B cell (primary cell): ENCODE data around the gene NIPBL. TPM values are rescaled to one million over a fixed set of nuclear protein-coding genes. Genes with fewer than 3 reads are reported as not detected.
A peak's percentile ranks its signal among the peaks of the same experiment; 100 is the strongest.

Experiments used
- ATAC-seq: fragments of 200-7000 bp; cut with Tn5 transposase; one replicate; pipeline ENCODE4 v1.10.0; 2021; ENCODE audit warnings: low read depth, mild to moderate bottlenecking, moderate number of reproducible peaks, moderate library complexity
- CTCF ChIA-PET: fragments of 350-600 bp; sonication (Branson Sonifier 250); formaldehyde crosslinking; loops from one replicate; lab custom pipeline; 2021; ENCODE audit warnings: antibody characterized with exemption, inconsistent platforms; lab: Charles Lee
- POLR2A ChIA-PET: fragments of 350-600 bp; sonication (Branson Sonifier 250); formaldehyde crosslinking; loops from one replicate; lab custom pipeline; 2021; ENCODE audit warnings: antibody characterized with exemption; lab: Charles Lee
- DNase-seq: peaks from one replicate; pipeline ENCODE4 v3.0.0; 2013
- H2AFZ ChIP-seq: 2 replicates; pipeline ENCODE4 v1.6.1; 2012; ENCODE audit warnings: mild to moderate bottlenecking, low read depth, low read length; ENCODE audit not compliant: insufficient read depth, poor library complexity, severe bottlenecking
- H3K27ac ChIP-seq, 2 donors: 1 replicate in 1 of 2; 2 replicates in 1 of 2; pipeline ENCODE4 v1.5.1; 2012 to 2013; ENCODE audit warnings: low read length in 2 of 2, mild to moderate bottlenecking in 2 of 2, moderate library complexity in 1 of 2
- H3K27me3 ChIP-seq, 4 experiments: fragments of 200-600 bp in 1 of 4; sonication (generic) in 1 of 4; replicated peaks in 1 of 4; 1 replicate in 2 of 4; 2 replicates in 2 of 4; pipeline versions ENCODE4 v1.6.1 to v1.7.0; 2013 to 2016; ENCODE audit warnings: low read length in 3 of 4, mild to moderate bottlenecking in 2 of 4, mixed read lengths in 1 of 4, moderate library complexity in 1 of 4; ENCODE audit not compliant: insufficient read depth in 4 of 4, control insufficient read depth in 3 of 4; ENCODE audit errors: control extremely low read depth in 1 of 4
- H3K36me3 ChIP-seq, 2 experiments: replicated peaks in 1 of 2; 1 replicate in 1 of 2; 2 replicates in 1 of 2; pipeline versions ENCODE4 v1.6.1 to v1.7.1; 2013; ENCODE audit warnings: low read length in 1 of 2; ENCODE audit not compliant: insufficient read depth in 2 of 2, control insufficient read depth in 1 of 2; ENCODE audit errors: control extremely low read depth in 1 of 2, extremely low read depth in 1 of 2
- H3K4me1 ChIP-seq, 2 donors: fragments of 200-600 bp in 1 of 2; sonication (generic) in 1 of 2; 1 replicate in 1 of 2; 2 replicates in 1 of 2; pipeline versions ENCODE4 v1.5.1 to v1.6.1; 2013 to 2017; ENCODE audit warnings: low read length in 2 of 2; ENCODE audit not compliant: control insufficient read depth in 2 of 2, insufficient read depth in 2 of 2
- H3K4me2 ChIP-seq: replicated peaks from 2 replicates; pipeline ENCODE3; 2012; ENCODE audit warnings: mild to moderate bottlenecking, low read depth, low read length; ENCODE audit not compliant: poor library complexity, severe bottlenecking
- H3K4me3 ChIP-seq, 5 experiments: fragments of 200-600 bp in 1 of 5; sonication (generic) in 1 of 5; 1 replicate in 3 of 5; 2 replicates in 2 of 5; pipeline versions ENCODE4 v1.5.1 to v1.7.0; 2011 to 2016; ENCODE audit warnings: low read length in 4 of 5, mild to moderate bottlenecking in 4 of 5, low read depth in 2 of 5, control low read depth in 1 of 5, moderate library complexity in 1 of 5; ENCODE audit not compliant: insufficient read depth in 1 of 5; ENCODE audit errors: control extremely low read depth in 1 of 5, extremely low read depth in 1 of 5
- H3K79me2 ChIP-seq: fragments of 200-600 bp; sonication (generic); one replicate; pipeline ENCODE4 v1.6.0; 2016; ENCODE audit warnings: low read length; ENCODE audit not compliant: control insufficient read depth, insufficient read depth
- H3K9ac ChIP-seq: fragments of 200-600 bp; sonication (generic); 2 replicates; pipeline ENCODE4 v1.6.1; 2017; ENCODE audit warnings: mild to moderate bottlenecking, low read length, moderate library complexity
- H3K9me3 ChIP-seq, 3 donors: one replicate each; pipeline versions ENCODE4 v1.6.1 to v1.7.1; 2013; ENCODE audit warnings: low read length in 2 of 3; ENCODE audit not compliant: control insufficient read depth in 2 of 3, insufficient read depth in 1 of 3; ENCODE audit errors: control extremely low read depth in 1 of 3
- H4K20me1 ChIP-seq: 2 replicates; pipeline ENCODE4 v1.6.0; 2012; ENCODE audit warnings: mild to moderate bottlenecking, low read length; ENCODE audit not compliant: insufficient read depth, control insufficient read depth, poor library complexity, severe bottlenecking
- H3K27ac Mint-ChIP-seq: one replicate; pipeline ENCODE4 v1.8.0; 2021; ENCODE audit warnings: mixed read lengths
- H3K27me3 Mint-ChIP-seq: one replicate; pipeline ENCODE4 v1.8.0; 2021; ENCODE audit warnings: mixed read lengths
- H3K4me1 Mint-ChIP-seq: one replicate; pipeline ENCODE4 v1.8.0; 2021; ENCODE audit warnings: mixed read lengths
- H3K4me3 Mint-ChIP-seq: one replicate; pipeline ENCODE4 v1.8.0; 2021; ENCODE audit warnings: mixed read lengths
- H3K9me3 Mint-ChIP-seq: one replicate; pipeline ENCODE4 v1.8.0; 2022; ENCODE audit warnings: mixed read lengths; ENCODE audit not compliant: insufficient read depth
- CTCF ChIP-seq: fragments of 200-600 bp; IDR thresholded peaks from one replicate; pipeline ENCODE4 v1.8.0; 2022; ENCODE audit warnings: antibody characterized with exemption, mild to moderate bottlenecking
- EZH2 ChIP-seq: IDR thresholded peaks from 2 replicates; pipeline ENCODE4 v1.6.1; 2012; ENCODE audit warnings: borderline replicate concordance, low read depth, mild to moderate bottlenecking, moderate library complexity, low read length; ENCODE audit not compliant: insufficient read depth, poor library complexity, severe bottlenecking
- WGBS: methylation state at CpG from one replicate; pipeline ENCODE4 v1.1.5; 2013; ENCODE audit warnings: missing lambda C conversion rate; ENCODE audit not compliant: insufficient coverage; 5-methylcytosine and 5-hydroxymethylcytosine counted together
- intact Hi-C: fragments of 100-400 bp; cut with micrococcal nuclease; formaldehyde crosslinking; loops from one replicate; pipeline ENCODE4 v1.10.0; 2022
- polyA plus RNA-seq: library from polyadenylated mRNA; depleted of rRNA; stranded (reverse); fragments of >200 nt; gene quantifications from 2 replicates; pipeline ENCODE4 v1.2.3, GENCODE V29; 2012
- total RNA-seq, 2 donors: library from RNA; stranded (reverse); fragments of 120-200 nt in 1 of 2; gene quantifications; 1 replicate in 1 of 2; 2 replicates in 1 of 2; pipeline versions ENCODE4 v1.2.3 to v1.2.4, GENCODE V29; 2013 to 2022

Gene NIPBL
- total and polyA plus RNA-seq, 2 donors (not counting 1 experiment from before 2014, with no cell fraction given) = 24.7 to 112 TPM

- H3K27me3 Mint-ChIP-seq = no peaks in the 10 kb centered on the region
- ChIA-PET POLR2A (interaction anchor here (0.5 to 2.6 kb wide), 4 partner anchors 8 to 730 kb away, joined by 3 to 15 read pairs (median 4); partner anchors contain the start of gene NUP155), CTCF (interaction anchor here (1.0 to 4.8 kb wide), 8 partner anchors 10 to 188 kb away, joined by 3 to 24 read pairs (median 4); no protein-coding TSS in a partner anchor)
- peak overlapping the region; percentile 96 to 98 for H3K27ac ChIP-seq
- TF ChIP-seq EZH2 (no peak), CTCF (no peak)
- H4K20me1 ChIP-seq = peaks cover 33% of the 10 kb centered on the region
- H3K36me3 ChIP-seq = no peaks in the 10 kb centered on the region
- no peaks in the 10 kb centered on the region for H3K27me3 ChIP-seq
- H3K4me1 Mint-ChIP-seq = peaks cover 49% of the 10 kb centered on the region
- H3K27ac Mint-ChIP-seq = peak overlapping the region; percentile 95
- H3K79me2 ChIP-seq = peaks cover 86% of the 10 kb centered on the region
- H3K4me3 Mint-ChIP-seq = peak overlapping the region; percentile 91
- peak; percentile 57 for DNase-seq
- H3K4me3 ChIP-seq = peak overlapping the region; percentile 85 to 98 (median 94)
- no peaks in the 10 kb centered on the region for H3K9me3 ChIP-seq
- H3K9me3 Mint-ChIP-seq = no peaks in the 10 kb centered on the region
- H3K4me1 ChIP-seq = peaks cover 19 to 58% of the 10 kb centered on the region in 2 donors
- 0% methylated on average over 1 of the region's 11 CpGs for WGBS
- H3K9ac ChIP-seq = peak overlapping the region; percentile 98
- intact Hi-C loops = loop anchor here (2.0 kb wide), 2 partner anchors 67 to 493 kb away; partner anchors contain the start of gene NUP155
- ATAC-seq = no peak
- H2AFZ ChIP-seq = peak overlapping the region; percentile 85
- peak overlapping the region; percentile 78 for H3K4me2 ChIP-seq
Observed at GRCh38 chr5:36877667-36878391, 1.3 kb downstream of the NIPBL start.
